SK-N-DZ (cell line): ENCODE data around the gene DCLK1.

Source experiments
- DNase-seq: peaks from one replicate; pipeline ENCODE4 v3.0.0-alpha.2; 2015; ENCODE audit warnings: low spot score

The DCLK1 gene

GRCh38 chr13:35947315-35947714 is 183.9 kb downstream of the DCLK1 start:
- DNase-seq, result no peak

GRCh38 chr13:35945368-35945767 is 185.8 kb downstream of the DCLK1 start:
- DNase-seq, result no peak

DNA sequence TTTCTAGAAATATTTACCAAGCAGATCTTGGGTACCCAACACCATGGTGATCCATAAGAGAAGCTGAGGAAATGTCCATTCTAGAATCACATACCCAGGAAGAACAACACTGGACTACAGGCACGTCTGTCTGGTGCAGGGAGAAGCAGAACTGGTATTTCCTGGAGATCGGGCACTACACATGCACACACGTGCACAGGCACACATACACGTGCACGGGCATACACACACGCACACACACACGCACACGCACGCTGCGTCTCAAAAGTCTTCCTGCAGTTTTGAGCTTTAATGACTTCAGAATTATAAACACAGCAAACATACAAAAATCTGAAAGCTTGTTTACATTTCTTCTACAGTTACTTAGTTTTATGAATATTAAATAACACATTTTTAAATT is 189.8 kb downstream of the DCLK1 start:
- no peak for DNase-seq

GRCh38 chr13:35940734-35941133 is 190.4 kb downstream of the DCLK1 start:
- no peak for DNase-seq

GRCh38 chr13:35936246-35936978 is 194.8 kb downstream of the DCLK1 start:
- no peak for DNase-seq

DNA sequence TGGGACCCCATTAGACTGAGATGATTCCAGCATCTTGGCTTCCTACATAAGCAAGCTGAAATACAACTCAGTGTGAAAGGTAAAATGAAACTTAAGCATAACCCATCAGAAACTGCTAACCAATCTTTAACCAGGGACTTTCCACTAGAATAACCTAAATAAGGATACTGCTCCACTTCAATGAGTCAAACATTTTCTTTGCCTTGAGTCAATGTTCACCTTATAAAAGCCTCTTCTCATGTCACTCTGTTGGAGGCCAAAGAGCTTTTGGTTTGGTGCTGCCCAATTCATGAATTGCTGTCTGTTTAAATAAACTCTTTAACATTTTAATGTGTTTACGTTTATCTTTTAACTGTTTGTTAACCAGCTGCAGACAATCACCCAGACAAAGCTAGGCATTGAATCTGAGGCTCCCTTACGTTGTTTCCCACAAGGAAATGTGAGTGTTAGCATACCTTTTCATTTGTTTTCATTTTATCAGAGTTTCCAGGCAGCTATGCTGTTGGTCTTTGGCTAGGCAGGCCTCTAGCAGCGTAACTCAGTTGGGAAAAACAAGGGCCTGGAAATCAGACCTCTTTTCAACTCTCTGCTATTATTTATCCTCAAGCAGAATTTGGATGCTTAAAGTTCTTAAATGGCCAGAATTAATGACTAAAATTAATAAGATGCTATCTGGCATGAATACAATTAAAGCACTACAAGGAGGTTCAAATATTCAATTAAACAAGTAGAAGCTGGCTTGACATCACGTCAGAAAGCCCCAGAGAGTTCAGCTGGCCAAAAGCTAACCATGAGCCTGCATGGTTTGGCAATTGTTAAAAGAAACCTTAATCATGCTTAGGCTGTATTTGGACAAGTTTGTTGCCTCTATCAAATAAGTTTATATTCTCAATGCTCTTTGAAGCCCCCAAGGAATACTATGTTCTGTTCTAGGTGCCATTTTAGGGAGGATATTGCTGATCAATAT is 200.2 kb downstream of the DCLK1 start:
- DNase-seq, result no peak

DNA sequence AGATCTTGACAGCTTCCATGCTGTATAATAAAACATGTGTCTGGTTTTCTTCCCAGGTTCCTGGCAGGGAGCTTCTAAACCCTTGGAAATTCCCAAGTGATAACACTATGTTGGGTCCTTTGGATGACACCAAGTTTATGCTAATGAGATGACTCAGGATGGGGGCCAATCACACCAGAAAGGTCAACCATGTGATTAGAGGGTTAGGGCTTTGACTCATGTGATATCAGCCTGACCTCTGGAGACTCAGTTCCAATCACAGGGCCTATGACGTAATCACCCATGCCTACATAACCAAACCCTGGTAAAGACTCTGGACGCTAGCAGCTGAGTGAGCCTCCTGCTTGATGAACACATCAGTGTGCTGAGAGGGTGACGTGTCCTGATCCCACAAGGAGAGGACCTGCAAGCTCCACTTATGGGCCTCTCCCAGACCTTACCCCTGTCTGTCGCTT is 203.6 kb downstream of the DCLK1 start:
- peak; percentile 54 for DNase-seq

DNA sequence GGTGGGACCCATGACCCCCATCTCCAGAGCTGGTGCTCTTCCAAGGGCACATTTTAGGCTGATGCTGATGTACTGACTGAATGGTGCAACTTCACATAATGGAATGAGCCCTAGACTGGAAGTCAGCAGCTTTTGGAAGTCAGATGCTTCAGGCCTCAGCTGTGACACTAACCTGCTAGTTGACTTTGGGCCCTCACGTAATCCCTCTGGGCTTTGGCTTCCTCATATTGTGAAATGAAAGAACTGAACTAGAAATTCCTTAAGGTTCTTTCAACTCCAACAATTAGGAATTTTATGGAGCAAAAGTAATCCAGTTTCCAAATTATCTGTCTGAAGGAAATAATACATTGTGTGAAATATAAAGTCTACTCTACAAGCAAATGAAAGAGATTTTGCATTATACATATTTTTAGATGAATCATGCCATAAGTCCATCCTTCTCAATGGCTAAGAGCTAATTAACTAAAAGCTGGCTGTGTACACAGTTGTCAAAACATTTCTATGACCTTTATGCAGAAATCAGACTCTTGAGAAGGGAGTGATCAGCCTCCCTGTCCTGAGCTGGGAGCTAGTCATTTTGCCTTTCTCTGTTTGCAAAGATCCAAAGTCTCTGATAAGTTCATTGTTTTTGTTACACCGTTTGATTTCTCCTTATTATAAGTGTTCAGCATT is 204.2 kb downstream of the DCLK1 start:
- no peak for DNase-seq

DNA sequence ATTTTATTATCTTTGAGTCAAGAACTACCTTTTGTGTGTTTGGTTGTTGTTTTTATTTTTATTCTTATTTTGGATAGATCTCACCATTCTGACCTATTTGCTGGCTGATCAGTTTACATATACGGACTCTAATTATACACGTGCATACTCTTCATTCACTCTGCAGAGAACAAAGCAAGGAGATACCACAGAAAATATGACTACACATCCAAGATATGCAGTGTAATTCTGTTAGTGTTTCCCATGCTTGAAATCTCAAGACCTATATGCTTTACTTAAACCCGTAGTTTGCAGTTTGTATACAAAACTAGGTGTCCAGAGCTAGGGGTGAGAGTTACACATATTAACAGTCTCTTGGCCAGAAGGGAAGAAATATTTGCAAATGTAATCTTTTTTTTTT is 205.5 kb downstream of the DCLK1 start:
- DNase-seq, result no peak

DNA sequence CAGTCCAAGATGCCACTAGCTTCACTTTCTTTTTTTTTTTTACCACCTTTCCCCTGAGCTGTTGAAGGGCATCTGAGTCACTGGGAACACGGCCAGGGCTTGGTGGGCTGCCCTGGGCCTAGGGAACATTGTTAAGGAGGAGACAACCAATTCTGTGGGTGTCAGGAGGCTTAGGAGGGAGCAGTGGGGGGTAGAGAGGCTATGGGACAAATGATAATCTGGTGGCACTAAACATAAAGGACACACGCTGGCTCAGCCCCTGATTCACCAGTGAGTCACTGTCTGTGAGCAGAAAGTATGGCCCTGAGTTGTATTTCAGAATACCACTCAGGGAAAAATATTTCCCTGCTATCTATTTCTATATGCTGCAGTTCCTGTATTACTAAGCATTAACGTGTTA is 207.8 kb downstream of the DCLK1 start:
- no peak for DNase-seq

DNA sequence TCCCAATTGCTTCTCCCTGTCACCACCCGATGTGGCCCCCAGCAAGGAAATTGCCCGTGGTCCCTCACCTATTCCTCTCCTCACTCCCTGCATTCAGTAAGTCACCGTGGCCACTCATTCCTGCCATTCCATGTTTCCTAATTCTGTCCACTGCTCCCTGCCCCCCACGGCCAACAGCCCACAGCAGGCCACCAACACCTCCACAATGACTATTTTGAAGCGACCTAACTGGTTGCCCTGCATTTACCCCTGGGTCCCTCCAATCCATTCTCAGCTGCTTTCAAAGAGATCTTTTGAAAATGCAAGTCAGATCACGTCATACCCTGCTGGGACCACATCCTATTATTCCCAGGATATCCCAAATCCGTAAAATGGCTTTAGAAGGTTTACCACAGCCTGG is 210.4 kb downstream of the DCLK1 start:
- DNase-seq, result no peak

DNA sequence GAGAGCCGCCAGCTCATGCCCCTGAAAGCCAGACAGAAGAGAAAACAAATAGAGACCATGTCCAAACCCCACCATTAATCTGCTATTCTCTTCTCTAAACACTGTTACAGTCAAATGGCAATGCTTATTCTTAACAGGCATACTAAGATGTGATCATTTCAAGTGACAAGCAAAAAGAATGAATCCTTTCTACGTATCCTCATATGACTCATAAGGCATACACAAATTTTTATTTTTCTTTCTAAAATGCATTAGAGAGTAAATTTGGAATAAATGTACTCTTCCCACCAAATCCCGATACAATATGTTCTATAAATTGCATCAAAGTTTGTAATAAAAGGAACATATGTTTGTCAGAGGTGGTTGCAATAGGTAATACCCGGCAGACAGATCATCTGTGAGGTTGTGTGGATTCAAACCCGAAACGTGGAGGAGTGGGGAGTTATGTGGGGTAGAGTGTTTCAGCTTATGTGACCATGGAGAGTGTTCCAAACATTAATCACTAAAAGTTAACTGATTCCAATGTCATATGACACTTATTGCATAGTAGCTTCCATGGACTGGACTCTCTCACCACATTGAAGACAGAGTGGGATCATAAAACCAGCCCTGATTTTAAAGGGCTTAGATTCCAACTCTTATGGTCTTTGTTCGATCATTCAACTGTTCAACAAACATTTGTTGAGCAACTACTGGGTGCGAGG is 213.1 kb downstream of the DCLK1 start:
- no peak for DNase-seq

DNA sequence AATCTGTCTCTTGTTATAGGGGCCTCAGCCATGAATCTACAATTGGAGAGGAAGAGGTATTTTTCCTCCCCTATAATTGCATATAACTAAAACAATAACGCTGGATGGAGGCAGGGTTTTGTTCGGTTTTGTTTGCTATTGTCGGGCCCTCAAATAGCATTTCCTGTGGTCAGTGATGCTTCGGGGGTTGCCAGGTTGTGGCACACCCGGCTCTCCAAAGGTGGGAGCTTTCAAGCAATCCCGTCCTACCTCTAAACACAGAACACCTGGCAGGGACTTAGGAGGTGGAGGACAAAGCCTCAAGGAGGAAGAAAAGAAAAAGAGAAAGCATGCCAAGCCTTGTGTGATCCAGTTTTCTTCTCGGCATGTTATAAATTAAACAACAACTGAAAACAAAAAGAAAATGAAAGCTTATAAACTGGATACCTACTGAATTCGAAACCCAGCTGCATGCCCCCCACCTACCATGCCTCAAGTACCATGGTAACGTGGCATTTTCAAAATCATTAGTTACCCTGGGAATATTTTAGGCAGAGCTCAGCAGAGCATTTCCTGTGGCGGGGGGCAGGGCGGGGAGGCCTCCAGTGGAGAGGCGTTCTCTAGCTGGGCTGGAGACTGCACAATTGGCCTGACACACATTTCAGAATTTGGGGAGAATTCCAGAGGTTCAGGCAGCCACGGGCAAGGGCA is 213.8 kb downstream of the DCLK1 start:
- no peak for DNase-seq

GRCh38 chr13:35916146-35916545 is 215.0 kb downstream of the DCLK1 start:
- DNase-seq, result peak; percentile 47

DNA sequence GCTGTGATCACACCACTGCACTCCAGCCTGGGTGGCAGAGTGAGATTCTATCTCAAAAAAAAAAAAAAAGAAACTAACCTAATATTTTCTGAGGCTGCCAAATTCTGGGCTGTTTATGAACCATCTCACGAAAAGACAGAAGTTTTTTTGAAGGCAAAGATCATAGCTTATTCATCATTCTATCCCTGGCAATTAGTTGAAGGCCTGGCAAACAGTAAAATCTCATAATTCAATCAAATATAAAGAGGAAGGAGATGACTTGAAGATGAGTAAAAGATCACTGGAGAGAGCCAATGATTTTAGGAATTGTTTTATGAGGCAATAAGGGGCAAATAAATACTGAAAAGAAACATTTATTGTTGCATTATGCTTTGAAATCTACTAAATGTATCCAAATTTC is 216.5 kb downstream of the DCLK1 start:
- DNase-seq, result no peak

- no peak for DNase-seq
Measured at GRCh38 chr13:35912841-35913240, 218.3 kb downstream of the DCLK1 start.

- no peak for DNase-seq
Measured at GRCh38 chr13:35909837-35910540, 221.2 kb downstream of the DCLK1 start.

DNA sequence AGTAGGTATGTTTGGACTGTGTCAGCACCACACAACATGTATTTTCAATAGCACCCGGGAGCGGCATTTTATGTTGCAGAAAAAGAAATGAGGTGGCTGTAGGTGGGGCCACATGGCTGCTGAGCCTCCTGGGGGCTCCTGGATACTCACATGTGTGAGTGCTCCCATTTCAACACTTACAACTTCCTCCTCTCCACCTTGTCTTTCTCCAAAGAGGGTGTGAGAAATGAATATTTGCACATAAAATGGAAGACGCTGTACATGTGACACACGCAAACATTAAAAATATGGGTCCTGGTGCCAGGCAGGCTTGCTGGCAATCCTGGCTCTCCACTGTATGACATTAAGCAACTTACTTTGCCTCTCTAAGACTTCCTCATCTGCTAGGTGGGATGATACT is 222.1 kb downstream of the DCLK1 start:
- DNase-seq, result no peak

GRCh38 chr13:35908226-35908625 is 223.0 kb downstream of the DCLK1 start:
- DNase-seq, result no peak

DNA sequence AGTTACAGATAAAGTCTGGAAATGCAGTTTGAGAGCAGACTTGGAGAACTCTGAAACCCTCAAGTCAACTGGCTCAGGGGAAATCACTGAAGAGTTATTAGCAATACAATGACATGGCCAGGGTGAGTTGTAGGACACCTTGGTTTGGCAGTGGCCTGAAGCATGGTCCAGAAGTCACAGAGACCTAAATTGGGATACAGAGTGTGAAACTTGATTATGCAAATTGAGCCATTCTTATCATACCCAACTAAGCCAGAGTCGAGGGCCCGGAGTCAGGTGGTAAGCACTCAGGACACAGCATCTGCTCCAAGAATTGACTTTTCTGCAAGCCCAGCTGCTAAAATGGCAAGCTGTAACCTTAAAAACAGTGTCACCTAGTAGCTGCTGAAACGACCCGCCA is 224.5 kb downstream of the DCLK1 start:
- DNase-seq, result no peak
